ENCODE results near the gene AKAIN1.

The AKAIN1 gene, protein sequence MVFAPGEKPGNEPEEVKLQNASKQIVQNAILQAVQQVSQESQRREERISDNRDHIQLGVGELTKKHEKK

DNA sequence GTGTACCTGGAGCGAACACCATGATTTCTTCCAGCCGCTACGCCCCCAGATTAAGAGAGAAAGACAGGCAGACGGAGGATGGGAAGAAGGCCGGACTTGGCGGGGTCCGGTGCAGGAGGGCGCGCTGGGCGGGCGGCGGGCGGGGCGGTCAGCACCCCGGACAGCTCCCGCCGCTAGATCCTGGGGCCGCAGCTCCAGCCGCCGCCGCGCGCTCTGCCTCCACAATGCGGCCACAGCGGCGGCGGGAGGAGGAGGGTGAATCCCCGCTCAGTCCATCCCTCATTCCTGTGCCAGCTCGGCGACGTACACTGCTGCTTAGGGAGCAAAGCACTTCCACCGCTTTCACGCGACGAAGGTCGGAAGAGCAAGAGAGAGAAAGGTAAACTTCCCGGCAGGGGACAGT, at the start of gene AKAIN1:
AKAIN1 (minus strand) TSS at position 226 of the 403 bp plus-strand sequence; CDS start at position 22, 204 bp downstream.
- no peak for DNase-seq (ENCODE audit: low read depth in 2 of 2)

DNA sequence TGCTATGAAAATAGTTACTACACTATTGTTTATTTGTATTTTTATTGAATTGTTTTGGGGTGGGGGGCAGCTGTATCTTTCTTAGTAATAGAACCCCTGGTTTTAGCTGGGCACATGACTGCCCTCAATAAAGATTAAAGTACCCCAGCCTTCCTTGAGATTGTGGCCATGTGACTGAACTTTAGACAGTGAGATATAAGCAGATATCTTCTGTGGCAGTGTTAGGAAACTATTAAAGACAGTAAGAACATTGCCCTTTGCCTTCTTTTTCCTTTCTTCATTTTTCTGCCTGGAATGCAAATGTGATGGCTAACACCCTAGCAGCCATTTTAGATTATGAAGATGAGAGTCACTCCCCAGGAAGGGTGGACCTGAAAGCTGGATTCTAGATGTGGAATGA, 47.9 kb upstream of the AKAIN1 start:
- DNase-seq (ENCODE audit: low read depth in 2 of 2): no peak

DNA sequence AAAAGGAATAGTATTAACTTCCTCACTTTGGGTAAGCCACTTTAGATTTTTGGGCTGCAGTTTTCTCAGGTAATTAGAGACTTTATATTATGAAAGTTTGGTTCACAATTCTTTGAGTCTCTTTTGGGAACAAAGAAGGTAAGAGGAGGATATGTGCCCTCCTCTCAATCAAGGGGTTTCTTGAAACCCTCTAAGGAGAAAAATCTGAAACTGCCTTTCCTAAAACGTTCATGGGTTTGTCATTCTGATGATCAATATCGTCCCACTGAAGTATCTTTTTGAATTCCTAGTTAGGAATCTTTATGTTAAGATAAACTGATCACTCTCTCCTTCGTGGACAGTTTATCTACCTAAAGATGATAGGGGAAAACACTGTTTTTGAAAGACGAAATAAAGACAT, 42.4 kb upstream of the AKAIN1 start:
- no peak for DNase-seq (ENCODE audit: low read depth in 2 of 2)

DNA sequence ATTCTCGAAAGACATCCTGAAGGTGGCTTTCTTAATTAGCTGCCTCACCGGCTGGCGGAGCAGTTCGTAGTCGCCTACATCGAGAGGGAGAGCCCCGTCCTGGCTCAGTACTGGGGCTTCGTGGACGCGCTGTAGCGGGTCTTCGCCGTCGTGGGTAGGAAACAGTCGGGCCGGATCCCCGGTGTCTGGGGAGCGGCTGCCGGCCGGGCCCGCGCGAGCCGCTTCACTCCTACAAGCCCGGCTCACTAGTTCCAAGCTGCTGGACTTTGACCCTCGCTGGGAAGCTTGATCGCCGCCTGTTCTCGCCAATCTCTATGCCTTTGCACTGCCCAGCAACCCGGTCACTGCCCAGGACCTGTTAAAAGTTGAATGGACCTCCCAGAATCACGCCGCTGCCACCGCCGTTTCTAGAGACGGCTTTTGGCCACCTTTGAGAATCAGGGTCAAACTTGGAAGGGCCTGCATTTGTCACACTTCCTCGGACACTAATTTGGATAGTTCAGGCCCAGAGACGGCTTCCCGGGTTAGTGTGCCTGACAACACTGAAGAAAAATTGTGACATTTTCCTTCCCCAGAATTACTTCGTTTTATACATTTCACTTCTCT, 41.4 kb upstream of the AKAIN1 start:
- DNase-seq (ENCODE audit: low read depth in 2 of 2): peak in 1 of 2 donors; percentile 9

DNA sequence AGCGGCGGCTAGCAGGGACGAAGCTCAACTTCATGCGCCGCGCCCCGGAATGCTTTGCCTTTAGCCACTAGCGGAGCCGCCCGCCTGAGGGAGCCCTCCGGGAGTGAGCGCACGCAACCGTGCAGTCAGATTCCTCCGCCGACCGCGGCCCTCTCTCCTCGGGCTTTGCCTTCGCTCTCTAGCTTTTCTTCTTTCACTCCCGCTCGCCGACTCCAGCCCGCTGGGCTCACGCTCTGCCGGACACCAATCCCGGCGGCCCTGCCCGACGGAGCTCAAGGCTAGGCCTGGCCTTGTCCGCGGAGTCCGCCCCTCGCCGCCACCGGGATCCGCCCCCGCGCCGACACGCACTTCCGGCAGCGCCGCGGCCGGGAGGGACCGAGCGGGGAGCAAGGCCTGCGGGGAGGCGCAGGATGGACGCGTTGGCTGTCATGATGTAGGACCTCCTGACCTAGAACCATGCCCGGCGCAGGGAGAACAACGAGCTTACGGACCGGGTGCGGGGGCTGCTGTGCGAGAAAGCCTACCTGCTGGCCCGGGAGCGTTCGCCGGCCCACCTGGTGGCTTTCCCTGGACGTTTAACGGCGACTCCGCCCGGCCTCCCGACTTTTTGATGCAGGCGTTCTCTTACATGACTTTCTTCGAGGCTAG, 40.8 kb upstream of the AKAIN1 start:
- DNase-seq (ENCODE audit: low read depth in 2 of 2): peak; percentile 68 to 73

DNA sequence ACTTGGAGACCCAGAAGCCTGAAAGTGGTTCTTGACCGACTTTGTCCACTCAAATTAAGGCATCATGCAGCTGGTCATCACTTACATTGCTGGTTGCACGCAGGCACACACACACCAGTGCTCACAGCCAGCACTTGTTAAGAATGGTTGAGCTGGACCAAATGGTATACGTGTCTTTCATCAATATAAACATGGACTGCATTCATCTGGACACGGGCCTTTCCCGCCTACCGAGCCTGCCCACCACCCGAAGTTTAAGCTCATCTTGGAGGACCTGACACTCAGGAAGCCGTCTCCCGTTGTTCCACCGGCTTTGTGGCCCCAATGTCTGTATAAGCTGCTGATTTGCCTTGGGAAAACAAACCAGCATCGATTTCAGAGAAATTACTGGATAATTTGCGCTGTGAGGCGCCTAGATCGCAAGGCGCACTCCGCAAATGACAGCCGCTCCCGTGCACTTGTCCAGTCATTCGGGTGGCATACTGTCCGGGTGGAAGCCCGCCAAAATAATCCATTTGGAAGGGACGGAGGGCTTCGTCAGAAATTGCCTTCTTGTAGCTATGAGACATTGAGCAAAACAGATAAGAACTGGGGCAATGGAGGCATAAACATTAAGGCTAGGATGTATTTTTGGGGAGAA, 40.1 kb upstream of the AKAIN1 start:
- peak in 1 of 2 donors; percentile 0 for DNase-seq (ENCODE audit: low read depth in 2 of 2)

DNA sequence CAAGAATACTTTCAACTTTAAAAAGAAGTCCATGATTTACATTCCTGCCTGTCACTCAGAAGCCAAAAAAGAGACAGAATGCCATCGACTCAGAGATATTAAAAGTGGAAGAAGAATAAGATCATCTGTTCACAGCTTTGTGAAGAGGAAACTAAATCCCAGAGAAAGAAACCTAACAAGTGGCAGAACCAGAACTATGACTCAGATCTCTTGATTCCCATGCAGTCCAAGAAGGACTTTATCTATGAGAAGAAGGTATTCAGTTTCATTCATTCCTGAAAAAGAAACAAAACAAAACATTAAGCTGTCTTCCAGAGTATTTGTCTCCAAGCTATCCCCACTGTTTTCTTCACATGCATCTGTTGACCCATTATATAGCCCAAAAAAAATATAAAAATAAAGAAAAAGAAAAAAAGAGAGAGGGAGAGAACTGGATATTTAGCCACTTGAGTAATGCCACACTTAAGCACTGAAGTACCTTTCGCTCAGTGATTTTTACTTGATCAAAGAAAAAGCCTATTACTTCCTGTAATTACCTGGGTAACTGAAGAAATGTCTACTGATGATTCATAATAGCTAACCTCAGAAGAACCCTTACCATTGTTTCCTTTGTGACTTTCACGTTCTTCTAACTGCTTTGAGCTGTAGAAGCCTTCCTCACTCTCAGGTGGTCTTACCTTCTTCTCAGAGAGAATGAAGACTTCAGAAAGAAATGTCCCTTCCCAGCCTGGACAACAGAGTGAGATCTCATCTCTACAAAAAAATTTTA, 17.7 kb upstream of the AKAIN1 start:
- no peak for DNase-seq (ENCODE audit: low read depth in 2 of 2)

DNA sequence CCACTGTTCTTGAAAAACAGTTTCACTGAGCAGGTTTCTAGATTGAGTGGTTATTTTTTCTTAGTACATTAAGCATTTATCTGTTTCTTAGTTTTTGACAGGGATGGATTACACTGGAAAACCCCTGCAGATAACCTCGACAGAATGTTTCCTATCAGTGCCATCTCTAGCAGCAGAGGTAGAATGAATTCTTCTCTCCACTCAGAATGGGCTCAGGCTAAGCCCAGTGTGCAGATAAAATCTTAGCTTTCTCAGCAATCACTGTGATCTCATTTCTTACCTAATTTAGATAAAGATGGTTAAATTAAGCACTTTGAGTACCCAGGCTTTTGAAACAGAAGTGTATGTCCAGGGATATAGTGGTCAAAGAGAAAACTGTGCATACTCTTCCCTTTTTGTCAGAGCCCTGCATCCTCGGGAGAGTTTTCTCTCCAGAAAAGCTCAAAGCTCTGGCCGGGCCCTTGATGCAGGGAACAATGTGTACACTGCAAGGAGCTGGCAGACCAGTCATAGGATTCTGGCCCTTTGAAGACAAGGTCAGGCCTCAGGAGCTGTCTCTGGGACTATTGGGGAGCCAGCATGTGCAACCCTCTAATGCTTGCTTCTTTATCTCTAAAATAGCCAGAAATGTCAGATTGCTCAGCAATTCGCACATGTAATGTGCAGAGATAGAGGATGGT, 10.6 kb upstream of the AKAIN1 start:
- DNase-seq (ENCODE audit: low read depth in 2 of 2): no peak

DNA sequence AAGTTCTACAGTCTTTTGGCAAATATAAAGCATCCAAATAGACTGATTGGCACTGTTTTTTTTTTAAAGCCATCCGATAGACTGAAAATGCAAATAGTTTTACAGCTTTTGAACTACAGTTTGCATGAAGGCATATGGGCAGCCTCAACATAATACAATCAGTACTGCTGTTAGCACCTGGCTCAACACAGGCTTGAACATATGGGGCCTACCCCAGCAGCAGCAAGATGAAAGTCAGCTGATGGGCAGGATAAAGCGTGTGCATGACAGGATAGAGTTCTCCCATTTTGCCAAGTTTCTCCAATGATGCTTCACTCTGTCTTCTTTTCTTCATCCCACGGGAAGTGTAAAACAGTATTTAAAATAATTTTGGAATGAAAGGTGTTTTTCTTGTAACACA, 1.3 kb upstream of the AKAIN1 start:
- DNase-seq (ENCODE audit: low read depth in 2 of 2): no peak

DNA sequence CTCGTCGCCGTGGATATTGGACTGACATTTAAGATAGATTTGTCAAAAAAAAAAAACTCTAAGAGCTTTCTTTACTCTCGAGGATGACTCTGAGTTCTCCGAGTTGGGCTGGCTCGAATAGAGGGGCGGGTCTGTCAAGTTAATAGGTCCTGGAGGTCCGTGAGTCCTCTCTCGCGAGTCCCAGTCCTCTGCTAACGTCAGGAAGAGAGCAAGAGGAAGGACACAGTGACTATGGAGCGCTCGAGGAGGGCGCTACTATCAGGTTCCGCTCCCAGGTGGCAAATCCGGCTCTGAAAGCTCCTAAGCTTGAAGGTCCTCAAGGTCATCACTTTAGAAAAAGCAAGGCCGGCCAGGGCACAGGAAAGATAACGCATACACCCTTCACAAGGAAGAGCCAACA, 404 bp upstream of the AKAIN1 start:
- no peak for DNase-seq (ENCODE audit: low read depth in 2 of 2)

DNA sequence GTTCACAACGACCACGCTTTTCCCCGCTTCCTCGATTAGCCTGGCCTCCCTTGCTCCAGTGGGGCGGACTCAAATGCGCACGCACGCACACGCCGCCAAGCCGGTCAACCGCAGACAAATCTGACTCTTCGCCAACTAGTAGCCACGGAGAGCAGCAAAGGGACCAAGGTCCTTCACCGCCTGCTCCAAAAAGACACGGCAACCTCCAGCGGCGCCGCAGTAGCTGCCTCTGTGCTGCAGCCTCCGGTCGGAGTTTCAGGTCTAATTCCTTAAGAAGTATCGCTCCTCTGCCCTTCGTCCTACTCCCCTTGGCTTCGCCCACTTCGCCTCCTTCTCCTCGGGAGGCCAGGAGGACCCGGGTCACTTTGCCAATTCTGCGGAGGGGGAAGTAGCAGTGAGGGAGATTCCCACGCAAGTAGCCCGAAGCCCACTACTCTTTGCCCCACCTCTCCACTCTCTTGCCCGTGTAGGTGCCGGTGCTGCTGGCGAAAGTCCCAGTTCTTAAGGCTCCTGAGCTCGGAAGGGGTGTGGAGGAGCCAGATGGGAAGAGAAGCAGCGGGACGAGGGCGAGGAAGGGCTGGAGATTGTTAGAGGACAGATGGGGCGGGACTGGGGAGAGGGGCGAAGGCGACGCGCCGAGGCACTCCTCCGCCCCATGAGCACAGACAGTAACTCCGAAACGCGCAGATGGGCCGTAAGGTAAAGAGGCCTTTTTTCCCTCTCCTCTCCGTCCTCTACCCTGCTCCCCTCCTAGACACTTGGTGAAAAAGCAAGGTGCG, 615 bp downstream of the AKAIN1 start:
- DNase-seq (ENCODE audit: low read depth in 2 of 2): no peak

DNA sequence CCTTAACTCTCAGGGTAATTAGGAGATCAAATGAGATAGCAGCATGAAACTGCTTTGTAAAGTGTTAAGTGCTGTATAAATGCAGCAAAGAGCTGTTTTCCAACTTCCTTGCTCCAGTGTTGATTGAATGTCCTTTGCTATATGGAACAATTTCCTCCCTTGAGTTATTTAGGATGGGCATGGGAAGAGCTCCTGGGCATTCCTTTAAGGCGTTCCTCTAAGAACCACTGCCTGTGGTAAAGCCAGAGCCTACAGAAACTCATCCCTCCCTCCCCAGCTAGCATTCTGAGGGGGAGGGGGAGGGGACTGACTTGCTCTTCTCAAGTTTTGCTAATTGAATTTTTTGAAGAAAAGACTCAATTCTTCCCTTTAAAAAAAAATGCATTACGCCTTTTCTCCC, 1.4 kb downstream of the AKAIN1 start:
- DNase-seq (ENCODE audit: low read depth in 2 of 2): no peak

DNA sequence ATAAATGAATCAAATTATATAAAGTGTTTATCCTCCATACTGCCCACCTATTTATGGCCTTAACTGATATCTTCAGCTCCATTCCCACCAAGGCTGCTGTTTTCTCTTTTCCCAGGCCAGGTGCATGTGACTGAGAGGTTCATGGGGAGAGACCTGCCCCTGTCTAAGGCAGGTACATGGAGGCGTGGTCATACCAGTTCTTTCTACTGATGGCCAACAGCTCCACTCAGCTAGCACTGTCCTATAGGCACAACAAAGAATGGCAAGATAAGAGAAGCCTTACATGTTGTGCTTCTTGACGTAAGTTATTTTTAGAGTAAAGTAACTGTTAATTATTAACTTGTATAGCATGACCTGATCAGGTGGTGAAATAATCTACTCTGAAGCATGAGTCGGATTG, 16.8 kb downstream of the AKAIN1 start:
- no peak for DNase-seq (ENCODE audit: low read depth in 2 of 2)

DNA sequence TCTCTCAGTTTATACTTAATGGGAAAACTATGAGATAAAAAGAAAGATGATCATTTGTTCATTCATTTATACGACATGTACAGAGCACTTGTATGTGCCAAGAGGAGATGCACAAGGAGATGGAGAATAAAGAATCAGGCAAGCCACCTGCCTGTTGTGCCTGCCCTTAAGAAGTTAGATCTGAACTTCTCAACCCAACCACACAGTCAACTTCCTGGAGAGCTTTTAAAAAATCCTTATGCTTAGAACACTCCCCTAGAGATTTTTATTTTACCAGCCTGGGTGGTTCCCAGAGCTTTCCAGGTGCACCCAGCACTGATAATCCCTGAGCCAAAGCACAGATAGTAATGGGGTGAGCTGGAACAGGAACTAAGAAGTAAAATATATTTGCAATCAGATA, 18.5 kb downstream of the AKAIN1 start:
- no peak for DNase-seq (ENCODE audit: low read depth in 2 of 2)

DNA sequence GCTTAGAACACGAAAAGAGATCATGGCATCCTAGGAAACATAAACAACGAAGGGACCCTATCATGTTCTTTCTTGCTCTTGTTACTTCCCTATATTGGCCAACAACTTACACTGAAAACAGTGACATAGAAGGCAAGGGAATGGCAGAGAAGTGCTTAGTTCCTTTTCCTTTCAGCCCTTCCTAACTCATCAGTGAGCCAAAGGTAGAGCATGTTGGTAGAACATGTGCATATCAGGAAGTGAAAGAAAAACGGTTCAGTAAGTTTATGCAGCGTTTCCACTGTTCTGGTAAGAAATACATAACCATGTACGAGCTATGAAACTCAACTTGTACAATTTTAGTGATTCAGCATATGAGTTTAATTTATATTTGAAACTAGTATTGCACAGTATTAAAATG, 21.7 kb downstream of the AKAIN1 start:
- DNase-seq (ENCODE audit: low read depth in 2 of 2): no peak

DNA sequence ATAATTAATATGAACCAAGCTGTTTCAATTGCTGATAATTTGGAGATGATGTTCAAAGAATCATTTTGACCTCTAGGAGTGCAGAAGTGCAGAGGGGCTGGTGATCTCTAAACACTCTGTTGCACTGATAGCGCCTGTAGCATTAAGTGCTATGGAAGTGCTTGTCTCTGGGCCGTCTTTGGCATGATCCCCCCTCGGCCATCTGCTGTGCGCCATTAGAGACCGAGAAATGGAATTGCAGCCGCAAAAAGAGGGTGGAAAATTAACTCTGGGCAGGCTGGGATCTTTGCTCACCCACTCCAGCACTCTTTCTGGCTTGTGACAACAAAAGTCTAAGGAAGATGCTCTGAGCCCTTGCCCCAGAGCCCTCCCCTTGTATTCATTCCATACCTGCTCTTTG, 23.4 kb downstream of the AKAIN1 start:
- no peak for DNase-seq (ENCODE audit: low read depth in 2 of 2)

DNA sequence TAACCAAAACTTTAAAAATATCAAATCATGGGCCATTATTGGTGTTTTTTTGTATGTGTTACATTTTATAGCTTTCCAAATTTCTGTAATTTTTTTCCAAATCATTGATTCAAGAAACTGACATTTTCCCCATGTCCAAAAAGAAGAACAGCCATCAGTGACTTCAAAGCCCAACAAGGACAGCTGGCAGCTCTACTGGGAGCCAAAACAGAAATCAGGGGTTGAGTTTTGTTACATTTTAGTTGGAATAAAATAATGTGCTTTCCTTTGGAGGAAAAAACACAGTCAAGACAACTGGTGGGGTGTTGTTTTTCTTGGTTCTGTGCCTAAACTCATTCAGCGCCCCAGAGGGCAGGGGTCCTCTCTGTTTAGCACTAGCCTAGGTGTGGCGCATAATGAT, 23.8 kb downstream of the AKAIN1 start:
- DNase-seq (ENCODE audit: low read depth in 2 of 2): no peak

DNA sequence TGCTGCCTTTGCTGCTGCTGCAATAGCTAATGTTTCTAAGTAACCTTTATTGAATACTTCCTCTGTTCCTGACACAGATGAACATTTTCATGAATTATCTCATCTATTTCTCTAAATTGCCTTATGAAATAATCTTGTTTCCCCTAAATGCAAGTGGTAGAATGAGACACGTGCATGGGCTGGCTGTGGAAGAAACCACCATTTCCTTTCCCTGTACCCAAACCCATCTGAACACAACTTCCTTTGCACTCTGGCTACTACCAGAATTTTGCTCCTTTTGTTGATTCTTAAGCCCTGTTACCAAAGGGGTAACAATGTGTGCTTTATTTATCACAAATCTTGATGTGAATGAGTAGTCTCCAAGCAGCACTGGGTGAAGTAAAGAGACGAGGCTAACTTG, 29.2 kb downstream of the AKAIN1 start:
- no peak for DNase-seq (ENCODE audit: low read depth in 2 of 2)

DNA sequence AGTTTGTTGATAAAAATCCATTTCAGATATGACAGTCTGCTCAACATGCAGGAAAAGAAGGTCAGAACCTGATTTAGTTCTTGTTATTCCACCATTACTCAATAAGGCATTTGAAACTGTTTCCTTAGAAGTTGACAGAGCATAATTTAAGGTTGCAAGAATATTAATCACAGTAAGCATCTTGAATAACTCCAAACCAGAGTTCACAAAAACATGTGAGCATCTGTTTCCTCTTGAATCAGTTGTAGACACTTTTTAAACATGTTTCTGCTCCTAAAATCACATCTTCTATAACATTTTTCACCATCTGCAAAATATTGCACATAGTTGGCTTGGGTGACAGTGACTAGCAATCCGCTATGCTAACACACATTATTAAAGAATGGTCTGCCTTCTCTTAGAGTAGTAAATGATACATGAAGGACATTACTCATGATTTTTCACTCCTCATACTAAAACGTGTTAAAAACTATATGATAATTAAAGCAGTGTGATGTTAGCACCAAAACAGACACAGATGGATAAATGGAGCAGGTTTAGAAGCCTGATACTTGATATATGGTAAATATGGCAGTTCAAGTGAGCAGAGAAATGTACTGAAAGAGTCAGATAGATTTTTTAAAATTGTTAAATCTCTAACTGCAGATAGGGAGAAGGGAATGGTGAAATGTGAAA, 30.3 kb downstream of the AKAIN1 start:
- DNase-seq (ENCODE audit: low read depth in 2 of 2): no peak

DNA sequence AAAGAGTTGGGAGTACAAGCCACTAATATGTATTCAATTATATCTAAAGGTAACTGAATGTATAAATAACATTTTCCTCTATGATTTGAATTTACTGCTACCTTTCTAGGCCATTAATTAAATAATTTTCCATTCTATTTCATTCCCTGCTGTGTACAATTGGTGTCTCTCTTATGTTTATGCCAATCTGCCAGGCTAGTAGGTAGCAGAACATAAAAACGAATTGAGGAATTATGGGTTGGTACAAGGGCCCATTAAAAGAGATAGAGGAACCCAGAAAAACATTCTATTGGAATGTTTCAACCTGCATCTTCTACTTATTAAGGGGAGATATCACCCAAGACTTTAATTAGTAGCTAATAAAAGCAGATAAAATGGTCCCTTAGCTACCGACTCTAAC, 32.2 kb downstream of the AKAIN1 start:
- DNase-seq (ENCODE audit: low read depth in 2 of 2): no peak

DNA sequence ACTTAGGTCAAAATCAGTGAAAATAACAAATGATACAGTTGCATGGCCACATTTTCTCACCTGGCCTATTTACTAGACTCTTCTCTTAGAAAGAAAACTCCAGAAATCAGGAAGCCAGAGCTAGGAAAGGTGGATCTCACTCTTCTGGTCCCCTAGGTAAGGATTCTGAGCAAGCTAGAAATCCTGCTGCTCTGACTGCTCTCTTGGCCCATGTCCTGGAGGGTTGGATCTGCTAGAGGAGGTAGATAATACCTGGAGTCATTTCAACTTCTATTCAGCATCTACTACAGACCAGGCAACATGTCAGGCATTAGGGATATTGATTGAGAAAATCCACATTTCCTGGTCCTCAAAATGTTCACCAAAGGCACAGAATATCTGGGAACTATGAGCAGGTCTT, 34.9 kb downstream of the AKAIN1 start:
- DNase-seq (ENCODE audit: low read depth in 2 of 2): no peak
